AG09309 (cell line): ENCODE measurements around the gene DDIT4.

Experiments used
- DNase-seq: peaks from one replicate; pipeline ENCODE4 v3.0.0-alpha.2; 2010; ENCODE audit warnings: low read depth
- H3K4me3 ChIP-seq: 2 replicates; pipeline ENCODE4 v1.5.1; 2011; ENCODE audit warnings: mild to moderate bottlenecking, low read depth, low read length, moderate library complexity; ENCODE audit not compliant: control insufficient read depth
- TF ChIP-seq, protein P1 (sequence below): IDR thresholded peaks from 2 replicates; pipeline ENCODE4 v1.5.1; 2011; ENCODE audit warnings: mild to moderate bottlenecking, low read depth, low read length, inconsistent platforms; ENCODE audit not compliant: insufficient read depth, control insufficient read depth; ENCODE audit errors: missing control alignments

Gene DDIT4

DNA sequence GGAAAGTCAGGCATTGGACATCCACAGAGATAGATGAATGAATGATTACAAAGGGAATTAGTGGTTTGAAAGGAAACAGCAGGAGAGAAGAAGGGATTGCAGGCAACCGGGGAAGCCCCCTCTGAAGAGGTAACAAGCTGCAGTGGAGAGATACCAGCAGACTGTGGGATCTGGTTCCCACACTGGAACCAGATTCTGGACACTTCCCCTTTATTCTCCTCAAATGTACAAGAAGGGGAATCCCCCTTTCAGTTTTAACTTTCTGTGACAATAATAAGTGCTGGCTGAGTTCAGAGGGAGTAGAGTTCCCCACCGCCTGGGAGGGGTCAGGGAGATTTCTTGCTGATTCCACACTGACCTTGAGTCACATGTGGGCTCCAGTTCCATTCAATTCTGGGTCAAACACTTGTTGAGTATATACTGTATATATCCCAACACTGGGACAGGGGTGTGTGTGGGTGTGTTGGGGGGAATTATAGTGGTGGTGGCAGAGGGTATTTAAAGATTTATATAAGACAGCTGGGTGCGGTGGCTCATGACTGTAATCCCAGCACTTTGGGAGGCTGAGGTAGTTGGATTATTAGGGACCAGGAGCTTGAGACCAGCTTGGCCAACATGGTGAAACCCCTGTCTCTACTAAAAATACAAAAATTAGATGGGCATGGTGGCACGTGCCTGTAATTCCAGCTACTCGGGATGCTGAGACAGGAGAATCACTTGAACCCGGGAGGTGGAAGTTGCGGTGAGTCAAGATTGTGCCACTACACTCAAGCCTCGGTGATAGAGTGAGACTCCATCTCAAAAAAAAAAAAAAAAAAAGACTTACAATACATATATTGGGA lies 16.5 kb upstream of the DDIT4 start:
- DNase-seq = no peak
- TF ChIP-seq, protein P1, sequence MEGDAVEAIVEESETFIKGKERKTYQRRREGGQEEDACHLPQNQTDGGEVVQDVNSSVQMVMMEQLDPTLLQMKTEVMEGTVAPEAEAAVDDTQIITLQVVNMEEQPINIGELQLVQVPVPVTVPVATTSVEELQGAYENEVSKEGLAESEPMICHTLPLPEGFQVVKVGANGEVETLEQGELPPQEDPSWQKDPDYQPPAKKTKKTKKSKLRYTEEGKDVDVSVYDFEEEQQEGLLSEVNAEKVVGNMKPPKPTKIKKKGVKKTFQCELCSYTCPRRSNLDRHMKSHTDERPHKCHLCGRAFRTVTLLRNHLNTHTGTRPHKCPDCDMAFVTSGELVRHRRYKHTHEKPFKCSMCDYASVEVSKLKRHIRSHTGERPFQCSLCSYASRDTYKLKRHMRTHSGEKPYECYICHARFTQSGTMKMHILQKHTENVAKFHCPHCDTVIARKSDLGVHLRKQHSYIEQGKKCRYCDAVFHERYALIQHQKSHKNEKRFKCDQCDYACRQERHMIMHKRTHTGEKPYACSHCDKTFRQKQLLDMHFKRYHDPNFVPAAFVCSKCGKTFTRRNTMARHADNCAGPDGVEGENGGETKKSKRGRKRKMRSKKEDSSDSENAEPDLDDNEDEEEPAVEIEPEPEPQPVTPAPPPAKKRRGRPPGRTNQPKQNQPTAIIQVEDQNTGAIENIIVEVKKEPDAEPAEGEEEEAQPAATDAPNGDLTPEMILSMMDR = no peak
- no peak overlapping the region for H3K4me3 ChIP-seq

DNA sequence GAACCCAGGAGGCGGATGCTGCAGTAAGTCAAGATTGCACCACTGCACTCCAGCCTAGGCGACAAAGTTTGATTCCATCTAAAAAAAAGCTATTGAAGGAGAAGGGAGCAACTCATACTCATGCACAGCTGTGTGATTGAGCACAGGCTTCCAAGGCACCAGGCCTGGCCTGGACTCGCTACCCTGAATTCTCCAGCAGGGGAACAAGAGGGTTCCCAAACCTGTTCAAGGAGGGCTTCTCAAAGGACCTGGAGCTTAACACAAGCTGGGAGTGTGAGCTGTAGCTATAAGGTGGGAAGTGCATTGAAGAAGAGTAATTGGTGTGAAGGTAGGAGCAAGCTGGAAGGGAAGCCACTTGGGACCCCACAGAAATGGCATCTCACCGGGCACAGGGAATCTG lies 15.1 kb upstream of the DDIT4 start:
- H3K4me3 ChIP-seq = no peak overlapping the region
- TF ChIP-seq, protein P1 = no peak
- no peak for DNase-seq

DNA sequence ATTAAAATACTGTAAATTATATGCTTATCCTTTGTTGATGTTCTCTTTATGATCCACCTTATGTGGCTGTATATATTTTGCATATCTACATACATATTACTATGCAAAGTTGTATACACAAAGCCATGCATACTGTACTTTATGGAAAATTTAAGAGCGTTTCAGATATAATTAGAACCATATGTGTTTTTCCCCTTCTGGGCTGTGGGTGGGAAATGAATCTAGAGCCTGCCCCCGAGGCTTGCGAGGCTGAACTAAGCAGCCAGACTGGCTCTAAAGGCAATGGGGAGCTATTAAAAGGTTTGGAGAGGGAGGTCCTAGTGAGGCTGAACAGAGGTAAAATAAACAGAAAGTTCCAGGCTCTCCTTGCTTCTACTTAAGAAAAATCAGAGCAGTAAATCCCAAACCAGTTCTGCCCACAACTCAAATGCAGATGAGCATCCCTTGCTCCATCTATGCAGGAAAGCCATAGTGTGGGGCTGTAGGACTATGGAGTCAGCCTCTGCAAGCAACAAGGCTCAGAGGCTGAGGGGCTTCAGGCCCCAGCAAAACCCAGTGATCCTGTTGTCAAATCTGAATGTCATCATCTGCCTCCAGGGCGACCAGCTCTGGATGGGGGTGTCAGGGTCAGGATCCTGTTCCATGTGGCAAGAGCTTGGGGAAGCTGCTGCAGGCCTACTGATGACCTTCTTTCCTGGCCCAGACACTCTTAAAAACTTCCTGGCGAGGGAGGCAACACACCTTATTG lies 14.1 kb upstream of the DDIT4 start:
- no peak for DNase-seq
- TF ChIP-seq, protein P1 = no peak
- no peak overlapping the region for H3K4me3 ChIP-seq

DNA sequence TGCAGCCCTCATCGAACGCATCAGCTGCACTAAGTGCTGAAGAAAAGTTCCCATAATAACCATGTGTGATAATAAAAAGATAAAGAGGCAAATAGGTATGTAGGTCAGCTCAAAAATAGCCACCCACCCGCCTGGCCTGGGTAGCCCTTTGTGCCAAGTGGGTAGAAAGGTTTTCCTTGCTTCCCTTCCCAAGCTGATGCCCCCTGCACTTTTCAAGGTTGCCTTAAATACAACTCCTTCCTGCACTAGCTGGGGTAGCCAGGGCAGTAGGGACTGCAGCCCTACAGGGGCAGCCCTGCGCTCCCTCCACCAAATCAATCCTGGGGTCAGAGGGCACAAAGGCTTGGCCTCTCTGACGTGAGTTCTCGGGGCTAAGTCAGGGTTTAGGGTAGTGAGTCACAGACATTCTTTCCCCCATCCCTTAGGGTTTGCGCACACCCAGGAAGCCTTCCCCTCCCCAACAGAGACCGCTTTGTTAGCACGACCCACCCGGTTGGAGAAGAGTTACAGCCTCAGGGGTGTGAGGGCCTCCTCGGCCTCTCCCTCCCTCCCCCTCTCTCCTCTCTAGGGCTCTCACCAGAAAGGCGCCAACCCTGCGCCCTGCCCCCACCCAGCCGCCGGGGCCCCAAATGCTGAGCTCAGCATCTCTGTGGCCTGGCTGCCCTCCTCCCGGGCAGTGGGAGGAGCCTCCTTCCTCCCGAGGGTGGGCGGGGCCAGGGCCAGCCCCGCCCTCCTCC lies 13.3 kb upstream of the DDIT4 start:
- no peak for DNase-seq
- TF ChIP-seq, protein P1 = no peak
- H3K4me3 ChIP-seq = peak overlapping the region; percentile 50

DNA sequence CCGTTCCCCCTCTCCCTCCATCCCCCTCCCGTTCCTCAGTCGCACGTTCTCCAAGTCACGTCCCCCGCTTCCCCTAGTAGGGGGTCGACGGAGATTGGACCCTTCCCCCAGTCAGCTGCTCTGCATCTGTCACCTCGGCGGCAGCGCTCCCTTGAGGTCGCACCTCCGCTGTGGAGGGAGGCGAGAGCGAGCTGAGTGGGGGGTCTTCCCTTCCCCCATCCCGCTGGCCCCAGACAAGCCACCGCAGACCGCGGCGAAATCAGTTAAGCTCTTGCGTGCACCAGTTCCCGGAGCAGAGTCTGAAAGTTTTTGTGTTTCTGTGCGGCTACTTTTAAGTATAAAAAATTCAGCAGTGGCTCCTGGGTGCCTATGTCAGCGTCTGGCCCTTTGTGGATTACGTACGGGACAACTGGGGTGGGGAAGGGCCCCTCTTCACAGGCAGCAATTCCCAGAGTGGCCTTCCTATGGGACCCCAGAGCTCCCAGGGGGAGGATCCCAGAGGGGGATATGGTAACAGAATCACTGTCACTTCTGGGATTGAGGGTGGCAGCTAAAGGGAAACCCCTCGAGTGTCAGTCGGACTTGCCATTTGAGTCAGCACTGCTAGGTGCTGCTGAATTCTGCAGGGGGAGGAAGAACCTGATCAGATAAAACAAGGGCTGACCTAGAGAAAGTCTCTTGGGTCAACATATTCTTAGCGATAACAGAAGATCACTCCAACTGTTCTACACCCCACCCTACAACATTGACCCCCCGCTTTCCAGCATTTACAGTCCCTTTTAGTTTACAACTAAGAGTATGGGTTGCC lies 12.5 kb upstream of the DDIT4 start:
- H3K4me3 ChIP-seq = peak overlapping the region; percentile 50
- no peak for DNase-seq
- TF ChIP-seq, protein P1 = peak; percentile 10
